Renal cortex interstitium (tissue), 11 donors: ENCODE data around the gene KRTAP4-16. TPM values are rescaled to one million over a fixed set of nuclear protein-coding genes. Genes with fewer than 3 reads are reported as not detected.
"Not testable (repeated sequence)": the region's sequence is repeated elsewhere in the genome, so short reads cannot be mapped to it uniquely, and the experiment has no call there.

Experiments used
- DNase-seq, 11 donors: peaks; one replicate each; pipeline ENCODE4 v3.0.0-alpha.2; 2013; ENCODE audit warnings: low read depth in 9 of 11, low spot score in 4 of 11; ENCODE audit errors: extremely low read depth in 1 of 11
- polyA plus RNA-seq, 3 donors: library from polyadenylated mRNA; unstranded; fragments of 120-200 nt; gene quantifications; one replicate each; pipeline ENCODE4 v1.2.1, GENCODE V29; 2013; ENCODE audit not compliant: insufficient read length in 3 of 3

Gene KRTAP4-16
- polyA plus RNA-seq, 3 donors = not detected

GRCh38 chr17:41123292-41123990, 21.4 kb upstream of the KRTAP4-16 start:
- DNase-seq = not testable (repeated sequence)

GRCh38 chr17:41121742-41122141, 19.7 kb upstream of the KRTAP4-16 start:
- no peak for DNase-seq

- DNase-seq = not testable (repeated sequence)
These were observed 18.0 kb upstream of the KRTAP4-16 start for GRCh38 chr17:41119696-41120690.

GRCh38 chr17:41118721-41119120, 16.7 kb upstream of the KRTAP4-16 start:
- no peak for DNase-seq

- not testable (repeated sequence) for DNase-seq
These were observed 15.9 kb upstream of the KRTAP4-16 start, which contains the start of gene KRTAP4-11 for GRCh38 chr17:41117846-41118386. TSS of gene KRTAP4-11 (minus strand) at chr17:41118373. CDS start at chr17:41118315, 58 bp downstream.

- DNase-seq = no peak
These were observed 14.3 kb upstream of the KRTAP4-16 start for GRCh38 chr17:41116297-41116696.

GRCh38 chr17:41111151-41111885, 9.3 kb upstream of the KRTAP4-16 start:
- DNase-seq = no peak

GRCh38 chr17:41108728-41109386, 6.8 kb upstream of the KRTAP4-16 start:
- not testable (repeated sequence) for DNase-seq

- DNase-seq = no peak
These were observed 6.0 kb upstream of the KRTAP4-16 start for GRCh38 chr17:41107941-41108450.

GRCh38 chr17:41105347-41105746, 3.3 kb upstream of the KRTAP4-16 start, which contains the start of gene KRTAP4-9:
TSS of gene KRTAP4-9 (plus strand) at chr17:41105389. CDS start at chr17:41105389, 0 bp downstream.
- DNase-seq = not testable (repeated sequence)

GRCh38 chr17:41104386-41105038, 2.5 kb upstream of the KRTAP4-16 start:
- not testable (repeated sequence) for DNase-seq

- no peak for DNase-seq
These were observed 1.9 kb upstream of the KRTAP4-16 start for GRCh38 chr17:41103896-41104295.

- not testable (repeated sequence) for DNase-seq
These were observed 2.1 kb downstream of the KRTAP4-16 start for GRCh38 chr17:41099682-41100480.

- no peak for DNase-seq
These were observed 3.5 kb downstream of the KRTAP4-16 start for GRCh38 chr17:41098481-41098880.

- DNase-seq = no peak
These were observed 4.0 kb downstream of the KRTAP4-16 start, which contains the start of gene KRTAP4-8 for GRCh38 chr17:41098042-41098441. TSS of gene KRTAP4-8 (minus strand) at chr17:41098142. CDS start at chr17:41098084, 58 bp downstream.

GRCh38 chr17:41096055-41096454, 6.0 kb downstream of the KRTAP4-16 start:
- DNase-seq = no peak
